ENCODE measurements around the gene MRPL28.
"Not testable (repeated sequence)": the region's sequence is repeated elsewhere in the genome, so short reads cannot be mapped to it uniquely, and the experiment has no call there.

Gene MRPL28

DNA sequence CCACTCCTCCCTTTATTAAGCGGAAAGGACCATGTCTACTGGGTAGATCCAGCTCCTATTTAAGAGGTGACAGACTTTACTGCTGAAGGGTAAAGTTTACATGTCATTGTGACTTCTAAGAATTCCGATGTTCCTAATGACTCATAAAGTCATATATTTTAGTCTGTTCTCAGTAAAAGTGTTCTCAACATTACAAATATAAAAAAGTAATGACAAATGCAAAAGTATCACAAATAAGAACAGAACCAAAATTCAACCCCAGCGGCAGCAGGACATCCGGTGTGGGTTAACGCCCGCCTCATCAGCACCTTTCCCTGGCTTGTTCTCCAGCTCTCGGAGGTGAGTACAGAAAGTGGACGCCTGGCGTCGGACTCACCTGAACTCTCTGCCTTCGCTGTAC lies 24.6 kb downstream of the MRPL28 start:
- TF ChIP-seq L3MBTL2 (conservative IDR thresholded peaks at IDR 0.05), result no peak
- TF ChIP-seq SUZ12 (IDR thresholded peaks at IDR 0.05), result no peak
- no peak for TF ChIP-seq NFRKB (IDR thresholded peaks at IDR 0.05)
- no peak for TF ChIP-seq TARDBP (IDR thresholded peaks at IDR 0.05)
- TF ChIP-seq HDGF (IDR thresholded peaks at IDR 0.05; ENCODE audit: borderline replicate concordance), result no peak
- no peak for TF ChIP-seq FOXA1 (IDR thresholded peaks at IDR 0.05)
- no peak for TF ChIP-seq LEF1 (IDR thresholded peaks at IDR 0.05; ENCODE audit: borderline replicate concordance)
- no peak for TF ChIP-seq SP1 (IDR thresholded peaks at IDR 0.05)
- TF ChIP-seq ZNF384 (IDR thresholded peaks at IDR 0.05), result no peak
- TF ChIP-seq ELF4 (IDR thresholded peaks at IDR 0.05), result no peak
- TF ChIP-seq, protein P1, sequence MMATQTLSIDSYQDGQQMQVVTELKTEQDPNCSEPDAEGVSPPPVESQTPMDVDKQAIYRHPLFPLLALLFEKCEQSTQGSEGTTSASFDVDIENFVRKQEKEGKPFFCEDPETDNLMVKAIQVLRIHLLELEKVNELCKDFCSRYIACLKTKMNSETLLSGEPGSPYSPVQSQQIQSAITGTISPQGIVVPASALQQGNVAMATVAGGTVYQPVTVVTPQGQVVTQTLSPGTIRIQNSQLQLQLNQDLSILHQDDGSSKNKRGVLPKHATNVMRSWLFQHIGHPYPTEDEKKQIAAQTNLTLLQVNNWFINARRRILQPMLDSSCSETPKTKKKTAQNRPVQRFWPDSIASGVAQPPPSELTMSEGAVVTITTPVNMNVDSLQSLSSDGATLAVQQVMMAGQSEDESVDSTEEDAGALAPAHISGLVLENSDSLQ (IDR thresholded peaks at IDR 0.05), result no peak
- no peak for TF ChIP-seq CTBP1 (IDR thresholded peaks at IDR 0.05; ENCODE audit: borderline replicate concordance)
- TF ChIP-seq FOXK2 (IDR thresholded peaks at IDR 0.05), result no peak
- no peak for TF ChIP-seq BHLHE40 (IDR thresholded peaks at IDR 0.05; ENCODE audit: borderline replicate concordance)
- POLR2A ChIA-PET, result no interaction called here
- no peak for DNase-seq (ENCODE audit: extremely low spot score)
- CTCF ChIA-PET, result interaction anchor here (1.0 kb wide), 1 partner anchor 8 kb away, joined by 3 read pairs; no protein-coding TSS in a partner anchor

DNA sequence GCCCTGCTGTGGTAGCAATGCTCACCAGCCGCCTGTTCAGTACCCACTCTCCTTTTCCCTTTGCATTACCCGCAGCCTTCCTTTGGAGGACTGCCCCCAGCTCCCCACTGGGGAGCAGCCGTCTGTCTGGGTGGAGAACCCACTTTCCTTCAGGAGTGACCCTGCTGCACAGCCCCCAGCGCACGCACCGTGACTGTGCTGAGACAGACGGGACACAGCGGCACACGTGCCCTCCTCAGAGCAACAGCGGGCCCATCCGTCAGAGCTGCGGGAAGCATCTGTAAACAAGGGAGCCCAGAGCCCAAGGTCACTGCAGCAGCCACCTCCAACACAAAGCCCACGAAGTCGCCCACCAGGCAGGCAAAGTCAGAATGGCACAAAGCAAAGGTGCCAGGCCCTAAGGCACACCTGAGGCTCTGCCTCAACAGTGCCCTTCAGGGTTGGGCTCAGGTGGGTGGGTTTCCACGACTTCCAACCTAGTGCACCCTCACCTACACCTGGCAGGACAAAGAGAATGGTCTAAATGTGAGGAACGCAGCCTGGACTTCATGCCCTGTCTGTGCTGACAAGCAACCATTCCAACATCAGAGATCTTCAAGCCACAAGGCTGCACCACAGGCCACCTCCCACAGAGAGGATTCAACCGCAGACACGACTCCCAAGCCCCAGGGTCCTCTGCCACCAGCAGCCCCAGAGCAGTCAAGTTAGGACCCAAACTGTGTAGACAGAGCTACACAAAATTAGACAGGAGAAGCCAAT lies 27.7 kb downstream of the MRPL28 start:
- ChIA-PET POLR2A (no interaction called here), CTCF (no interaction called here)
- TF ChIP-seq SUZ12 (IDR thresholded peaks at IDR 0.05) (no peak), LEF1 (IDR thresholded peaks at IDR 0.05; ENCODE audit: borderline replicate concordance) (no peak), FOXK2 (IDR thresholded peaks at IDR 0.05) (no peak), ZNF384 (IDR thresholded peaks at IDR 0.05) (no peak), L3MBTL2 (conservative IDR thresholded peaks at IDR 0.05) (no peak), BHLHE40 (IDR thresholded peaks at IDR 0.05; ENCODE audit: borderline replicate concordance) (no peak), SP1 (IDR thresholded peaks at IDR 0.05) (no peak), CTBP1 (IDR thresholded peaks at IDR 0.05; ENCODE audit: borderline replicate concordance) (no peak), HDGF (IDR thresholded peaks at IDR 0.05; ENCODE audit: borderline replicate concordance) (no peak), FOXM1 (IDR thresholded peaks at IDR 0.05; ENCODE audit: borderline replicate concordance) (no peak), FOXA1 (IDR thresholded peaks at IDR 0.05) (no peak), TARDBP (IDR thresholded peaks at IDR 0.05) (no peak), ARNT (IDR thresholded peaks at IDR 0.05) (no peak)
- TF ChIP-seq, protein P1 (IDR thresholded peaks at IDR 0.05), result no peak
- DNase-seq (ENCODE audit: extremely low spot score), result no peak

DNA sequence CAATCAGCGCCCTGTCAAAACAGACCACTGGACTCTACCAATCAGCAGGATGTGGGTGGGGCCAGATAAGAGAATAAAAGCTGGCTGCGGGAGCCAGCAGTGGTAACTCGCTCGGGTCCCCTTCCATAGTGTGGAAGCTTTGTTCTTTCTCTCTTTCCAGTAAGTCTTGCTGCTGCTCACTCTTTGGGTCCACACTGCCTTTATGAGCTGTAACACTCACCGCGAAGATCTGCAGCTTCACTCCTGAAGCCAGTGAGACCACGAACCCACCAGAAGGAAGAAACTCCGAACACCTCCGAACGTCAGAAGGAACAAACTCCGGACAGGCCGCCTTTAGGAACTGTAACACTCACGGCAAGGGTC lies 28.4 kb downstream of the MRPL28 start:
- POLR2A ChIA-PET; DNase-seq (ENCODE audit: extremely low spot score); CTCF ChIA-PET: not testable (repeated sequence)

DNA sequence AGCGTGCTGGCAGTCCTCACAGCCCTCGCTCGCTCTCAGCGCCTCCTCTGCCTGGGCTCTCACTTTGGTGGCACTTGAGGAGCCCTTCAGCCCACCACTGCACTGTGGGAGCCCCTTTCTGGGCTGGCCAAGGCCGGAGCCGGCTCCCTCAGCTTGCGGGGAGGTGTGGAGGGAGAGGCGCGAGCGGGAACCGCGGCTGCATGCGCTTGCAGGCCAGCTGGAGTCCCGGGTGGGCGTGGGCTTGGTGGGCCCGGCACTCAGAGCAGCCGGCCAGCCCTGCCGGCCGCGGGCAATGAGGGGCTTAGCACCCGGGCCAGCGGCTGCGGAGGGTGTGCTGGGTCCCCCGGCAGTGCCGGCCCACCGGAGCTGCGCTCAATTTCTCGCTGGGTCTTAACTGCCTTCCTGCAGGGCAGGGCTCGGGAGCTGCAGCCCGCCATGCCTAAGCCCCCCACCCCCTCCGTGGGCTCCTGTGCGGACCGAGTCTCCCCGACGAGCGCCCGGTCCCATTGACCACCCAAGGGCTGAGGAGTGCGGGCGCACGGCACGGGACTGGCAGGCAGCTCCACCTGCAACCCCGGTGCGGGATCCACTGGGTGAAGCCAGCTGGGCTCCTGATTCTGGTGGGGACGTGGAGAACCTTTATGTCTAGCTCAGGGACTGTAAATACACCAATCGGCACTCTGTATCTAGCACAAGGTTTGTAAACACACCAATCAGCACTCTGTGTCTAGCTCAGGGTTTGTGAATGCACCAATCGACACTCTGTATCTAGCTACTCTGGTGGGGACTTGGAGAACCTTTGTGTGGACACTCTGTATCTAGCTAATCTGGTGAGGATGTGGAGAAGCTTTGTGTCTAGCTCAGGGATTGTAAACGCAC lies 29.0 kb downstream of the MRPL28 start:
- CTCF ChIA-PET; DNase-seq (ENCODE audit: extremely low spot score); POLR2A ChIA-PET: not testable (repeated sequence)

DNA sequence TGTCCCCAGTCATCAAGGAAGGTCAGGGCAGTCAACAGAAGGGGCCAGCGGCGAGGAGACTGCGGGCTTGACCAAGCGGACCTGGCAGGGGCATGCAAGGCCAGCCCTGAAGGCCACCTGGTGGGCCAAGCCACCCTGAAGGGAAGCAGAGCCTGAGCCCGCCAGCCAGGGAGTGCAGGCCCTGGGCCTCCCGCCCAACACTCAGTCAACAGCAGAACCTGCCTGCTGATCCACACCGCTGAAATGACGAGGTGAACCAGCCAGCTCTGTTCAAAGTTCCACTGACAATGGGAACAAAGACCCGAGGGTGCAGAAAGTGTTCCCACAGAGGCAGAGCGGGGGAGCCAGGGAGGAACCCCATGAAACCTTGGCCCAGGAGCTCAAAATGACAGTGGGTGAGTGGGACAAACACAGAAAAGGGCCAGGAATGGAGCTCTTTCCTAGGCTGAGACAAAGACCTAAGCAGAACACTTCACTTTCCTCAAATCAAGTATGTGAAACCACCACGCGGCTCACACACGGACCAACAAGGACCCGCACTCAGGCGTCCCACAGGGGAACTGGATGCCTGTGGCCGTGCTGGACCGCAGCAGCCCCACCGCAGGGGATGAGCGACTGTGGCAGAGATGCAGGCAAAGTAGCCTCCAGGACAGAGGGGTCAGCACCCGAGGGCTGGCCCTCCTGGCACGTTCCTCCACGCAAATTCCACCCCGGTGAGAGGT lies 29.8 kb downstream of the MRPL28 start:
- ChIA-PET CTCF (no interaction called here), POLR2A (no interaction called here)
- no peak for TF ChIP-seq FOXA1 (IDR thresholded peaks at IDR 0.05)
- no peak for TF ChIP-seq FOXK2 (IDR thresholded peaks at IDR 0.05)
- no peak for TF ChIP-seq ELF4 (IDR thresholded peaks at IDR 0.05)
- no peak for TF ChIP-seq SUZ12 (IDR thresholded peaks at IDR 0.05)
- TF ChIP-seq ZNF384 (IDR thresholded peaks at IDR 0.05), result no peak
- TF ChIP-seq L3MBTL2 (conservative IDR thresholded peaks at IDR 0.05), result no peak
- no peak for TF ChIP-seq ARNT (IDR thresholded peaks at IDR 0.05)
- TF ChIP-seq, protein P1 (IDR thresholded peaks at IDR 0.05), result no peak
- DNase-seq (ENCODE audit: extremely low spot score), result no peak

DNA sequence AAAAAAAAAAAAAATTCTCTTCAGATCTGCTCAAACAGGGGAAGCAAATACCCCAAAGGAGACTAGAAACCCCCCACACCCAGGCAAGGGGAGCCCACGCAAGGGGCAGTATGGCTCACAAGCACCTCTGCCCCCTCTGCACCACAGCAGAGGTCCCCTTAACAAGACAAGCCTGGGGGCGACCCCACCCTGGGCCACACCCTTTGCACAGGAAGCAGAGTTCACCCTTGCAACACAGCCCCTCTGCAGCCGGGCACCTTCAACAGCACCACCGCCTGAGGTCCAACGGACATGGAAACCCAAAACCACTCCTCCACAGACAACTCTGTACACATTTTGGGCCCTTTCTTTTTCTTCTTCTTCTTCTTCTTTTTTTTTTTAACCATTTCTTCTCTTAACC lies 30.7 kb downstream of the MRPL28 start:
- TF ChIP-seq TARDBP (IDR thresholded peaks at IDR 0.05) (no peak), ARNT (IDR thresholded peaks at IDR 0.05) (no peak), NFRKB (IDR thresholded peaks at IDR 0.05) (no peak), CTBP1 (IDR thresholded peaks at IDR 0.05; ENCODE audit: borderline replicate concordance) (no peak), LEF1 (IDR thresholded peaks at IDR 0.05; ENCODE audit: borderline replicate concordance) (no peak), ZNF384 (IDR thresholded peaks at IDR 0.05) (no peak), SUZ12 (IDR thresholded peaks at IDR 0.05) (no peak), BHLHE40 (IDR thresholded peaks at IDR 0.05; ENCODE audit: borderline replicate concordance) (no peak), L3MBTL2 (conservative IDR thresholded peaks at IDR 0.05) (no peak), SP1 (IDR thresholded peaks at IDR 0.05) (no peak), ELF4 (IDR thresholded peaks at IDR 0.05) (no peak), HDGF (IDR thresholded peaks at IDR 0.05; ENCODE audit: borderline replicate concordance) (no peak), FOXK2 (IDR thresholded peaks at IDR 0.05) (no peak), FOXA1 (IDR thresholded peaks at IDR 0.05) (no peak), FOXM1 (IDR thresholded peaks at IDR 0.05; ENCODE audit: borderline replicate concordance) (no peak)
- TF ChIP-seq, protein P1 (IDR thresholded peaks at IDR 0.05), result no peak
- ChIA-PET POLR2A (no interaction called here), CTCF (no interaction called here)
- no peak for DNase-seq (ENCODE audit: extremely low spot score)
